ENCODE data around the gene CEP170B. TPM values are rescaled to one million over a fixed set of nuclear protein-coding genes. Genes with fewer than 3 reads are reported as not detected.
A peak's percentile ranks its signal among the peaks of the same experiment; 100 is the strongest.
"Not testable (repeated sequence)": the region's sequence is repeated elsewhere in the genome, so short reads cannot be mapped to it uniquely, and the experiment has no call there.

The CEP170B gene
- polyA plus RNA-seq, 1 experiment: 4.2 TPM

DNA sequence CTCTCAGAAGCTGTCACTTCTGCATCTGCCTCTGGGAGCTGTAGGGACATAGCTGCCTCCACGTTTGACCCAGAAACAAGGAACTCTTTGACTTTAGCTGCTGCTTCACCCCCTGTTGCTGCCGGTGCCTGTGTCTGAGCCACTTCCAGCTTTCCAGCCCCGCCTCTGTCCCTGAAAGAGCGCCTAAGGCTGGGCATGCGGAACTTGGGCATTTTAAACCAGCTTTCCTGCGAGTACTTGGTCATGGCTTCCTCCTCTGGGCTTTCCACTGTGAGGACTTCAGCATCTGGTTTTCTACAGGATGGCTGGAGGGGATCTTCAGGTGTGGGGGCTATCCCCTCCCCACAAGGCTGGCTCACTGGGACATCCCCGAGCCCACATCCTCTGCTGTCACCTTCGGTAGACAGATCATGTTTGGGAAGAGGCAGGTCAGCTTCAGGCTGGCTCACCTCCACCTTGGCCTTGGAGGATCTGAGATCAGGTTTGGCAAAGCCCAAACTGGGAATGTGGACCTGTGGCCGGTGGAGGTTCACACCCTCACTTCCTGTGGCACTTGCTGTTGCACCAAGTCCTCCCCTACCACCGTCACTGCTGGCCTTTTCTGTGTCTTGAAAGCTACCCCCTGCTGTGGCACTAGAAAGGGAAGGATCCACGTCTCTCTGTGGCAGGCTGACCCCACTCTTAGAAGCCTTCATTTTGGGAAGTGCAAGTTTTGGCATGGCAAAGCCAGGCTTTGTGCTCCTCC lies 74.8 kb downstream of the CEP170B start:
- TF ChIP-seq CTCF (IDR thresholded peaks at IDR 0.05; ENCODE audit: low read depth, low read length): no peak
- Histone ChIP-seq H3K9me3 (ENCODE audit: control insufficient read depth, insufficient read depth, low read length) (peaks cover 11% of the 10 kb centered on the region; the same call in 1 of the 2 replicates), H3K27ac (ENCODE audit: low read depth, low read length) (no peak overlapping the region), H3K4me3 (ENCODE audit: low read depth, low read length) (no peak overlapping the region), H3K27me3 (ENCODE audit: control insufficient read depth, insufficient read depth, low read length) (peaks cover 18% of the 10 kb centered on the region)
- CTCF ChIA-PET: interaction anchor here (1.0 kb wide), 2 partner anchors 107 to 114 kb away, joined by 3 read pairs; no protein-coding TSS in a partner anchor
- POLR2A ChIA-PET: no interaction called here
- no peak for DNase-seq (ENCODE audit: low read depth, low spot score)

DNA sequence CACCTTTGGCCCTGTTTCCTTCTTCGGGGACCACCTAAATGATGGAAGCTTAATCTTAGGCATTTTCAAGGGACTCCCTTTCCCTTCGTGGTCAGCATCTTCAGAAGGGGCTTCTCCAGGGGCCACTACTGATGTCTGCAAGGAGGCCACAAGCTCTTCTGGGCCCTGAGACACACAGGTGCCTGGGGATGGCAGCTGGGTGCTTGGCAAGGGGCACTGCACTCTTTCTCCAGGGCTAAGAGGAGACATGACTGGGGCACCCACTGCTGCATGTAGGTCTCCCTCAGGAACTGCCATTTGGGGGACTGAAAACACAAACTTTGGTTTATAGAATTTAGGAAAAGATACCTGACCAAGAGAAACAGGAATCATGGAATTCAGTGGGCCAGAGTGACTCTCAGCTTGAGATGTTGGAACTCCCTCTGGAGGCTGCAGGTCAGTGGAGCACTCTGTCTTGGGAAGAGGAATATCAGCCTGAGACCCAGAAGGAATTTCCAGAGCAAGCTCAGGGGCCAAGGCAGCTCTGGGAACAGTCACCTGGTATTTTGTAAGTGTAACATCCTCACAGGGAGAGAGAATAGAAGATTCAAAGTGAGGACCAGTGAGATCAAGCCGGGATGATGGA lies 75.6 kb downstream of the CEP170B start:
- DNase-seq (ENCODE audit: low read depth, low spot score): no peak
- TF ChIP-seq CTCF (IDR thresholded peaks at IDR 0.05; ENCODE audit: low read depth, low read length): peak; percentile 37
- peaks cover 15% of the 10 kb centered on the region; the same call in 1 of the 2 replicates for H3K9me3 ChIP-seq (ENCODE audit: control insufficient read depth, insufficient read depth, low read length)
- H3K27ac ChIP-seq (ENCODE audit: low read depth, low read length): no peak overlapping the region
- H3K4me3 ChIP-seq (ENCODE audit: low read depth, low read length): no peak overlapping the region
- CTCF ChIA-PET: interaction anchor here (1.1 kb wide), 4 partner anchors 29 to 44 kb away, joined by 3 to 9 read pairs (median 3); no protein-coding TSS in a partner anchor
- peaks cover 12% of the 10 kb centered on the region for H3K27me3 ChIP-seq (ENCODE audit: control insufficient read depth, insufficient read depth, low read length)
- POLR2A ChIA-PET: interaction anchor here (0.6 kb wide), 1 partner anchor 104 kb away, joined by 7 read pairs; no protein-coding TSS in a partner anchor

- ChIA-PET CTCF (interaction anchor here (1.1 kb wide), 4 partner anchors 28 to 45 kb away, joined by 3 to 9 read pairs (median 3); no protein-coding TSS in a partner anchor), POLR2A (no interaction called here)
- DNase-seq (ENCODE audit: low read depth, low spot score): no peak
These were observed 76.7 kb downstream of the CEP170B start for GRCh38 chr14:104941508-104942365.

GRCh38 chr14:104942586-104942985 lies 77.5 kb downstream of the CEP170B start:
- TF ChIP-seq CTCF (IDR thresholded peaks at IDR 0.05; ENCODE audit: low read depth, low read length): no peak
- CTCF ChIA-PET: no interaction called here
- POLR2A ChIA-PET: no interaction called here
- H3K27me3 ChIP-seq (ENCODE audit: control insufficient read depth, insufficient read depth, low read length): peaks cover 5% of the 10 kb centered on the region
- no peak overlapping the region for H3K4me3 ChIP-seq (ENCODE audit: low read depth, low read length)
- no peak for DNase-seq (ENCODE audit: low read depth, low spot score)
- H3K9me3 ChIP-seq (ENCODE audit: control insufficient read depth, insufficient read depth, low read length): peaks cover 20% of the 10 kb centered on the region; the same call in 1 of the 2 replicates
- no peak overlapping the region for H3K27ac ChIP-seq (ENCODE audit: low read depth, low read length)

More at GRCh38 chr14:104941508-104942365, 76.7 kb downstream of the CEP170B start:
- no peak overlapping the region for H3K4me3 ChIP-seq (ENCODE audit: low read depth, low read length)
- H3K27me3 ChIP-seq (ENCODE audit: control insufficient read depth, insufficient read depth, low read length): peaks cover 5% of the 10 kb centered on the region
- no peak for TF ChIP-seq CTCF (IDR thresholded peaks at IDR 0.05; ENCODE audit: low read depth, low read length)
- H3K27ac ChIP-seq (ENCODE audit: low read depth, low read length): no peak overlapping the region
- peaks cover 15% of the 10 kb centered on the region; the same call in 1 of the 2 replicates for H3K9me3 ChIP-seq (ENCODE audit: control insufficient read depth, insufficient read depth, low read length)

GRCh38 chr14:104943216-104944015 lies 78.3 kb downstream of the CEP170B start:
- peaks cover 20% of the 10 kb centered on the region; the same call in 1 of the 2 replicates for H3K9me3 ChIP-seq (ENCODE audit: control insufficient read depth, insufficient read depth, low read length)
- DNase-seq (ENCODE audit: low read depth, low spot score); H3K27ac ChIP-seq (ENCODE audit: low read depth, low read length); H3K4me3 ChIP-seq (ENCODE audit: low read depth, low read length); H3K27me3 ChIP-seq (ENCODE audit: control insufficient read depth, insufficient read depth, low read length); CTCF ChIA-PET; POLR2A ChIA-PET: not testable (repeated sequence)

- H3K4me3 ChIP-seq (ENCODE audit: low read depth, low read length); H3K27ac ChIP-seq (ENCODE audit: low read depth, low read length); H3K27me3 ChIP-seq (ENCODE audit: control insufficient read depth, insufficient read depth, low read length); CTCF ChIA-PET; DNase-seq (ENCODE audit: low read depth, low spot score); POLR2A ChIA-PET: not testable (repeated sequence)
- H3K9me3 ChIP-seq (ENCODE audit: control insufficient read depth, insufficient read depth, low read length): peaks cover 20% of the 10 kb centered on the region; the same call in 1 of the 2 replicates
These were observed 78.9 kb downstream of the CEP170B start for GRCh38 chr14:104944016-104944308.
